Activated naive CD8-positive, alpha-beta T cell treated with anti-CD3 and anti-CD28 coated beads, Interleukin-2, amount 50 U/mL, for 16 hours (primary cell): ENCODE data around the gene SPAG16.

Experiments used
- DNase-seq: peaks from one replicate; pipeline ENCODE4 v3.0.0-alpha.2; 2020; ENCODE audit warnings: low read depth, low spot score

Gene SPAG16

DNA sequence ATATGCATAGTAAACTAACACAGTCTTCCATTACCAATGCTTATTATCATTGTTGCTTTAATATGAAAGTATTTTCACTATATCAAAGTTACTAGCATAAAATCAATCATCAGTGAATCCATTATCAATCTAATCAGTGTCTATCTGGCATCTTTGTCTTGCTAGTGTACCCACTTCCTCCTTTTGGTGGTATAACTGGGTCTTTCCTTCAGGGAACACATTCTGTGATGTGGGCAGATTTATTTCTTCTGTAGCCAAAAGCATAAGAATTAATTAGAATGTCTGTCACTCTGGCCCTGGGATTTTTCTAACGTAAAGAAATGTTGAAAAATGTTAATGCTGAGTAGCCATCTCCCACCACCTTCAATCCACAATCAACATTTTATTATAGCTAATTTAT lies 970.8 kb downstream of the SPAG16 start:
- no peak for DNase-seq

DNA sequence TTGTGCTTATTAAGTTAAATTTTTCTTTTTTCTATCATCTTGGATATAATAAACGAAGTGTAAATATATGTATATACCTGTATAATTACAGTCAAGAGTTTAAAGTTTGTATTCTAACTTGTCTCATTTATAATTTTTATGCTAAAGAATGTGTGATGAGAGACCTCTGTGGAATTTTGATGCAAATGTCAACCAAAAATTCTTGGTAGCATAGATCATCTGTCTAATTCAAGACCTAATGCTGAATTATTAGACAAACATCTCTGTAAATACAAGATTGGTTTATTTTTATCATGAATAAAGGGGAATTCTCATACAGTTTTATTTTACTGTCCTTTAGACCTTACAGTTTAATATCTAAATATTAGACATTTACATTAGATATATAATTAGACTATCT lies 977.4 kb downstream of the SPAG16 start:
- DNase-seq, result no peak

DNA sequence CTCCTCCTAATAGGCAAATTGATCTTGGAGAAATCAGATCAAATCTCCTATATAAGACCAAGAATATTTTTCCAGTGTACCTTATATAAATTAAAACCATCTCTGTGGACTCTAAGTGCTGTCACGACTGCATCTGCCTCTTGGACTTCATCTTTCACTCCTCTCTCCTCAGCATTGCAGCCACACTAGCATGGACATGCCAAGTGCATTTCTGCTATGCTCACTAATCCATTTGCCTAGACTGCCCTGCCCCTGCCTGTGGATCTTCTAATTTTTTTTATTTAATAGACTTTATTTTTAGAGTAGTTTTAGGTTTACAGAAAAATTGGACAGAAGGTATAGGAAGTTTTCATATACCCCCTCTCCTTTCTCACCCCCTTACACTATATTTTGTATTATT lies 979.9 kb downstream of the SPAG16 start:
- no peak for DNase-seq

DNA sequence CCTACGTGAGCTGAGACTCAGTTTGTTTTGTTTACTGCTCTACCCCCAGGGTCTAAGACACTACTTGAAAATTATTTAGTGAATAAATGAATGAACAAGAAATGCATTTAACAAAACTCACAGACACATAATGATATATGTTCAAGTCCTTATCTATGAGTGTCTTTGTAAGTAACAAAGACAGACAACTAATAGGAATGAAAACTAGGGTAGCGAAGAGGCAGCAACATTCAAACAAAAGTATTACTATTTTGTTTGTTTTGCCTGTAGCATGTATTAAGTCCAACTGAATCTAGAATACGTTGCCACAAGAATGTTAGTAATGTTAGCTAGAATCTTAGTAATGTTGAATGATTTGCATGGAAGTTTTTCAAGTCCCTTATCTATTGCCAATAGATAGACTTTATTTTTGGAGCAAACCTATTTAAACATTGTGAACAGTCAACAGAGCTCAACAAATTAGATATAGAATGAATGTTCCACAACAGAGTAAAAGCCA lies 981.8 kb downstream of the SPAG16 start:
- no peak for DNase-seq

DNA sequence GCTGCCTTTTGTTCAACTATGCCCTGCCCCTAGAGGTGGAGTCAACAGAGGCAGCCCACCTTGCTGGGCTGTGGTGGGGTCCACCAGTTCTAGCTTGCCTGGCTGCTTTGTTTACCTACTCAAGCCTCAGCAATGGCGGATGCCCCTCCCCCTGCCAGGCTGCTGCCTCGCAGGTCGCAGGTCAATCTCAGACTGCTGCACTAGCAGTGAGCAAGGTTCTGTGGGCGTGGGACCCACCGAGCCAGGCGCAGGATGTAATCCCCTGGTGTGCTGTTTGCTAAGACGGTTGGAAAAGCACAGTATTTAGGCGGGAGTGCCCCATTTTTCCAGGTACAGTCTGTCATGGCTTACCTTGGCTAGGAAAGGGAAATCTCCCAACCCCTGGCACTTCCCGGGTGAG lies 993.6 kb downstream of the SPAG16 start:
- DNase-seq, result no peak

DNA sequence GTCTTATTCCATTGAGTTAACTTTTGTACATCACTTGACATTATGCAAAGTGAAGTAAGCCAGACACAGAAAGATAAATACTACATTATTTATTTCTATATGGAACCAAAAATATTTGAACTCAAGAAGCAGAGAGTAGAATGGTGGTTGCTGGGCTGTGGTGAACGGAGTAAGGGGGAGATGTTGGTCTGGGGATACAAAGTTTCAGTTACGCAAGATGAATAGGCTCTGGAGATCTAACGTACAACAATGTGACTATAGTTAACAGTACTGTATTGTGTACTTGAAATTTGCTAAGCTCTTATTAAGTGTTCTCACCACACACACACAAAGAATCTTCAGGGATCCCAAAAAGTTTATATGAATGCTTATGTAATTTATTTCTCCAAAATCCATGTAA lies 1001.7 kb downstream of the SPAG16 start:
- DNase-seq, result no peak

DNA sequence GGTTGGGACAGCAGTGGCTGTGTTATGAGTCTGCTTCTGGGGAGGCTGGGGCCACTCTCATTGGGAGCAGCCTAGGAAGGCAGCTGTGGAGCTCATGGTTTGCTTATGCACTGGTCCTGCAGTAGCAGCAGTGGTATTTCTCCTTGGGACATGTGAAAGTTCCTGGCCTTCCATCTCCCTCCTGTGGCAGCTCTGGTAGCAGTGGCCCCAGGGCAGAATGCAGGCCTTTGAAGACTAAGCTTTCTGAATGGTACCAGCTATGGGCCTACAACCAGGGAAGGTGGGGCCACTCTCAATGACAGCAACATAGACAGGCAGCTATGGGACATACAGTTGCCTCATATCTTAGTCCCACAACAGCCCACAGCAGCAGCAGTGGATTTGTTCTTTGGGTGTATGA lies 1009.3 kb downstream of the SPAG16 start:
- DNase-seq, result no peak

DNA sequence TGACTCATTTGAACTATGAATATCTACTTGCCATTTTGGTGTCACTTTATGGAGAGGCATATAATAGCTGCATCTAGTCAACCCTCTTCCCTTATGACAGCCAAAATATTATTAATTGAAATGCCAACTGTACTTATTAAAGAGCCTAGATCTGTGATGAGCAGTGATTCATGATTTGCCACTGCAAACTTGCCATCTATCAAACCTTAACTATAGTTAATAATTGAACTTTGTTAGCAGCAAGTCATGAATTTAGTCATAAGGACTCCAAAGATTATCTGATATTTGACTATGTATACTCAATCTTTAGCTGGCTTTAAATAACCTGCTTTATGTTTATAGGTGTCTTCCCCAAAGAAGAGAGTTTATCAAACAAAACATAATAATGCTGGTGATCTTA lies 1010.2 kb downstream of the SPAG16 start:
- no peak for DNase-seq

DNA sequence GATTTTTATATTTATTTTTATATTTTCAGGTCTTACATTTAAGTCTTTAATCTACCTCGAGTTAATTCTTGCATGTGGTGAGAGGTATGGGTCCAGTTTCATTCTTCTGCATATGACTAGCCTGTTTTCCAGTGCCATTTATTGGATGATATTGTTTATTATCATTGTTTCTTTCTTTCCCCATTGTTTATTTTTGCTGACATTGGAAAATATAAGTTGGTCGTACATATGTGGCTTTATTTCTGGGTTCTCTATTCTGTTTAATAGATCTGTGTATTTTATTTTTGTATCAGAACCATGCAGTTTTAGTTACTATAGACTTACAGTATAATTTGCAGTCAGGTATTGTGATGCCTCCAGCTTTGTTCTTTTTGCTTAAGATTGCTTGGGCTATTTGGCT lies 1013.2 kb downstream of the SPAG16 start:
- DNase-seq, result no peak

DNA sequence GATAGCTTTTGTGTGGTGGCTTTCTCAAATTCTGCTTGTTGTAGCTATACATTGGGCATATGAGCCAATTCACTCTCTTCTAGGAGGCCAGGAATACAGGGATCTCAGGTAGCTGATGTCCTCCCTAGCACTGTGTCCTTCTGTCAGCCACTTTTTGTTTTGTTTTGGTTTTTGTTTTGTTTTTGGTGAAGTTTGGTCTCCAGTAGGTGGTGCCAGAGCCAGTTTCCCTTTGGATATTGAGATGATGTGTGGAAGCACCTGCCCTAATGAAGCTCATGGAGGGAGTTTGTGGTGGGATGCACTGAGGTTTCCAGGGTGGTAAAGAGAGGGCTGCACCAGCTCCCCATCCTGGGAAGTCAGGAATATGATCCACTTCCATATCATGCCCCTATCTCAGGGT lies 1026.1 kb downstream of the SPAG16 start:
- no peak for DNase-seq

DNA sequence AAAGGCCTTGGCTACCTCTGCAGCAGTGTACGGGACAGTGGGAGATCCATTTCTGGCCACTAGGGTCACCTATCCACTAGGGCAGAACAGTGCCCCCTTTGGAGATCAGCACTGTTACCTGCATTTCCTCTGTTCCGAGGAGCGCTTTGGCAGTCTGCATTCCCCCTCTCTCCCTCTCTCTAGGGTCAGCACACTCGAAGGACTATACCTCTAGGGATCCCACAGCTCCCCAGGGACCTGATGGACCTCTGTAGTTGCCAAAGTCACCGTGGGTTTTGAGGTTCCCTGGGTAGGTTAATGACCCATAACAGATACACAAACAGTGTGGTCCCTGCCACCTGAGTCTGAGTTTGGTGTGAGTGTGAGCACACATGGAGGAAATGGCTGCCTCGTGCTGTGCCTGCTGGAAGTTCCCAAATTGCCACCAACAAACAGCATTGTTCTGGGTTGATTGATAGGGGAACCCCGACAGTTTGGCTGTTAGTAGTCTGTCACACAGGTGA lies 1026.8 kb downstream of the SPAG16 start:
- no peak for DNase-seq

DNA sequence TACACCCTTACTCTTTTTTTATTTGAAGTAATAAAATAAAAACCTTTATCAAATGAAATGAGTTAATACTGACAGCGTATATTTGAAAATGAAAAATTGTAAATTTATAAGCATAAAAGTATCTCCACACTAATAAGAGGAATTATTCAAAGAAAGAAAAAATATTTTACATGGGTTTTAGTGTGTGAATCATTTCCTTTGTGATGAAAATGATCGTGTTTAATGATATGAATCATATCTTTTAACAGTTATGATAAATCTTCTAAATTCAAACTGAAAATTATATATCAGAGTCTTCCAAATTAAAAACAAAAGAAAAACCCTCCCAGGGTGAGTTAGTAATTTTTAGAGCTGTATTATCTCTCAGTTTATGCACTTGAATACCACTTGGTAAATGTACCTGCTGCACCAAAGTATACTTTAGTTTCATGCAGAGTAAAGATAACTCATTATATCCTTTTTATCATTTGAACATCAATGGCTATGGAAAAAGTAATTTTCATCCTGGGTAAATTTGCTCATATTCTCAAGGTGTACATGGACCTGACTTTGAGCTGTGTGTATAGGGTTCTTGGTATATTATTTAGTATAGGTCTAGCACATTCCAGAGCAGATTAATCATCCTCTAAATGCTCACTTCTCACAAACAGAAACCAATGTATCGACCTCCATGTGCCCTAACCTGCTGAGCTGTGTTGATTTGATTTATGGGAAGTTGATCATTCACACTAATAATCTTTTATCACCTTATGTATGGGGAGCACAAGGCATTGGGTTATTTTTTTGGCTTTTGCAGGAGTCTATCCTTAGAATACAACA lies 1027.9 kb downstream of the SPAG16 start:
- DNase-seq, result no peak

DNA sequence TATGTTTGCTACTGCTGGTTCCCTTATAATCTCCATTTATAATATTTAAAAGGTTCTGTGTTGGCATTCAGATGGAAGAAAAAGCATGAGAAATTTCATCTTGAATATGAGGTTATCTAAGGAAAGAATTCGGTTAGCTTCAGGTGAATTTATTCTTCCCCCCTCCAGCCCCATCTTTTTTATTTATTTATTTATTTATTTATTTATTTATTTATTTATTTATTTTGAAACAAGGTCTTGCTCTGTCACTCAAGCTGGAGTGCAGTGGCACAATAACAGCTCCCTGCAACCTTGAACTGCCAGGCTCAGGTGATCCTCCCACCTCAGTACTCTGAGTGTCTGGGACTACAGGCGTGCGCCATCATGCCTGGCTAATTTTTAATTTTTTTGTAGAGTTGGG lies 1031.1 kb downstream of the SPAG16 start:
- DNase-seq, result no peak

DNA sequence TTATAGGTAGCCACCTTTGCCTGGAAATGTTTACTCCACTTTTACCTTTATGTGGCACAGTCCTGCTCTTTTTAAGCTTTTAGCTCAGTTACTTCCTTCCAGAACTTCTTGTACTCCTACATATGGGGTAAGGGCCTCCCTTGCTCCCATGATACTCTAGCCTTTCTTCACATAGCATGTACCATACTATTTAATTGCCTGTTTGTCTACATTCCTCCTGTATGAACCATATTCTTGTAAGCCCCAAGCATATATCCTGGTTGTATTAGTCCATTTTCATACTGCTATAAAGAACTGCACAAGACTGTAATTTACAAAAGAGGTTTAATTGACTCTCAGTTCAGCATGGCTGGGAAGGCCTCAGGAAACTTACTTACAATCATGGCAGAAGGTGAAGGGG lies 1035.9 kb downstream of the SPAG16 start:
- DNase-seq, result no peak

DNA sequence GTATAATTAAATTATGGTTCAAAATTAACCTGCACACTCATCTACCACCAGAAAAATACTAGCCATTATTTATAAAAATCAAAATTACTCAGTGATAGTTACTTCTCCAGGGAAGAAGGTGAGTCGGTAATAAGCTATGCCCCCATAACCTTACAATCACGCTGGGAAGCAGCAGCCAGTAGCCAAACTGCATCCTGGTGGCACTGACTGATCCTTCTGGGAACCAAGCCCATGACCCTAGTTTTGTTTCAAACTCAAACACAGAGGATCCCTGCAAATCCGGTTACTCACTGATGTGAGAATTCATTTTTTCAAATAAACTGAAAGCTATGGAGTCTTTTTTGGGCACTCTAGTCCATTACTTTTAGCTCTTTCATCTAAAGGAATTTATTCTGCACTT lies 1038.4 kb downstream of the SPAG16 start:
- DNase-seq, result no peak

DNA sequence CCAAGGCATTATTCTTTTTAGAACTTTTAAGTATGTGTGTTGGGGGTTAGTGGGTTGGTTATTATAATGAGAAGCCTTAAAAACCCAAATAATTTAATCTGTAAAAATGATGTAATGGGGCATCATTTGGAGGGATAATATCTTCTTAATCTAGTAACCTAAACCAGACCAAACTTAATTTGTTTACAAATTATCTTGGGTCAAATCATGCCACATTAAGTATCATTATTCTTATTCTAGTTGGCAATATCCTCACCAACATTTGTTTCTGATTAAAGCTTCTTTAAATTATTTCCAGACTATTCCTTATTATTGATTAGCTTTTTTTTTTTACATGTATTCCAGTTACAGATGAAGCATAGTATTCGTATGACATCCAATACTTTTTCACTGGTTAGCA lies 1041.1 kb downstream of the SPAG16 start:
- DNase-seq, result no peak

DNA sequence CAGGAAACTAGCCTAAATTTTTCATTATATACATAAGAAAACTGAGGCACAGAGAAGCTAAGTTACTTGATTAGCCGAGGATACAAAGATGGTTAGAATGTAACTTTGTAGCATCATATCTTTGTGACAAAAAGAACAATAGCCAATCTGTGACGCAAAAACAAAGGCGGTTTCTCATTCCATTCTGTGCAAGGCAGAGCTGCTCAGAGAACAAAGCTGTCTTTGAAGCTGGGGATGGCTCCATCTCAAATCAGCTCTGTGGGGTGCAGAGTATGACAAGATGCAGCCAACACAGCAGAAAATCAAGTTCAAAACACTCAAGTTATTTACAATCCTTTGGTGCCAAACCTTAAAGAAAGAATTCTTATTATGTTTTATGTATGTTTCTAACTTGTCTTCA lies 1044.7 kb downstream of the SPAG16 start:
- no peak for DNase-seq

DNA sequence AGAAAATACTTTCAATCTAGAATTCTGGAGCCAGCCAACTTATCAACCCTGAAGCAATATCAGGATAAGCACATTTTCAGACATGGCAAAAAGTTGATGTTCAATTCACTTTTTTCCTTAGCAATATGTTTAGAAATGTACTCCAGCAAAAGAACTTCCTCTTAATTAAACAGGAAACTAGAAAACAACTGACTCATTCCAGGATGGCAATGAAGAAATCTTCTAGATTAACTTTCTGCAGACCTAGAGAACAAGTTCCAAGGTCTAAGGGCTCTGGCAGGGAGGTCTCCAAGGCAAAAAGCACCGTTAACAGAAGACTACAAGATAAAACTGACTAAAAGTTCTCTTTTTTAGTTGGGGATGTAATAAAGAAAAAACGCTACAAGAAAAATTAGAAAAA lies 1057.4 kb downstream of the SPAG16 start:
- DNase-seq, result no peak

DNA sequence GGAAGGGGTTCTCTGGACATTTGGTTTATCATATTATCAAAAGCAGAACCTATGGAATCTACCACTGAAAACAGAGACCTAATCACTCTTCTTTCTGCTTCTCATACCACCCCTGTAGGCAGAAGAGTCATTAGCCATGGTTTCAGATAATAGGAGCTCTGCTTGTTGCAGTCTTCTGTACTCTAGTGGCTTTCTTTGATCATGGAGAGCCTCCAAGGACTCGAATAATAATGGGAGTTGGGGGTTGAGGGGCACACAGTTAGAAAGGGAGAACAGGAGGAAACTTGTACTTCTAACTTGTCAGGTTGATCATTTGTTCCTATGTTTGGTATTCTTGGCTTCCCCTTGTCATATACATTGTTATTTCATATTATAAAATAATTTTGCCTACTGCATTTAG lies 1074.2 kb downstream of the SPAG16 start:
- DNase-seq, result no peak

DNA sequence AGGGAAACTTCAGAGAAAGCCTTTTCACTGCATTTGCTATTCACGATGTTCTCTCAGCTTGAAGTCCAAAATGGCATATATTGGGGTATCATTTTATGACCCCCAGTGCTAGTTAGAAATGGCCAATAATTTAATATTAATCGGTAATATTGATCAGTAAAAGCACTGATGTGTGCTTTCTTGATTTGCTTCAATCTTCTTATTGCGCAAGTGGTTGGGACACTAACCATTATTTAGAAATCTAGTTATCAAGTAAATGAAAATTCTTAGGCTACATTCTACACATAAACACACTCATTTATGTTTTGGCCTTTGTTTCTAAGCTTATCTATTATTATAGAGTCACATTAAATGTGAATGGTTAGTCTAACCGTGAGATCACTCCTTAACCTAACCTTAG lies 1076.9 kb downstream of the SPAG16 start:
- no peak for DNase-seq

DNA sequence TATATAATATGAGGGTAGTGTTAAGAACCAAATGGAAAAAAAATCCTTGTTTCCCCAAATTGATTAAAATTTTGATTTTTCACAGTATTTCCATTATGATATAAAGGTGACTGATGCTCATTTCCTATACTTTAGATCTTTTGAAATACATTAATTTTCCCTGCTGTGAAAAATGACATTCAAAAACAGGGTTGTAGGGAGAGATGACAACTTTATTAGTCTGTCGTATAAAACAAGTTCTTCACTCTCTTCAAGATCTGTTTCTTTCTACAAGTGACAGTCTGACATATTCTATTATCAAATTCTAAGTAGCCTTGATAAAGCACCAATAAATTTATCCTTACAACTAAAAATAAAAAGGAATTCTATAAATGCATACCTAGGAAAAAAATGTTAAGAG lies 1081.3 kb downstream of the SPAG16 start:
- DNase-seq, result no peak

DNA sequence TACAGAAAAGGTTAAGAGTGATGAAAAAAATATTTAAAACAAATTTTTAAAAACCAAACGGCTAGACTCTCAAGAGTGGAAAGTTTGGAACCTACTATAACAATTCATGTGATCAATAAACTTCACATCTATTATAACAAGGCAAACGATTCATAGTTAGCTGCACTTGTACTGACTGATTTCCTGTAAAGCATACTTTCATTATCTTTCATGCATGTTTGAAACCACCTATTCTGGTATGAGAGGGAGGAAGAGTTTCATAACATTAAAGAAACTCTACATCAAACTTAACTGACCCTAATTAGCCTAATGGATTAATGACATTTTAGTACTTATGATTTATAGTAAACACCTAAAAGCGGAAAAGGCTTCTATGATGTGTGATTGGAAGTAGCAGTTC lies 1082.9 kb downstream of the SPAG16 start:
- DNase-seq, result no peak

DNA sequence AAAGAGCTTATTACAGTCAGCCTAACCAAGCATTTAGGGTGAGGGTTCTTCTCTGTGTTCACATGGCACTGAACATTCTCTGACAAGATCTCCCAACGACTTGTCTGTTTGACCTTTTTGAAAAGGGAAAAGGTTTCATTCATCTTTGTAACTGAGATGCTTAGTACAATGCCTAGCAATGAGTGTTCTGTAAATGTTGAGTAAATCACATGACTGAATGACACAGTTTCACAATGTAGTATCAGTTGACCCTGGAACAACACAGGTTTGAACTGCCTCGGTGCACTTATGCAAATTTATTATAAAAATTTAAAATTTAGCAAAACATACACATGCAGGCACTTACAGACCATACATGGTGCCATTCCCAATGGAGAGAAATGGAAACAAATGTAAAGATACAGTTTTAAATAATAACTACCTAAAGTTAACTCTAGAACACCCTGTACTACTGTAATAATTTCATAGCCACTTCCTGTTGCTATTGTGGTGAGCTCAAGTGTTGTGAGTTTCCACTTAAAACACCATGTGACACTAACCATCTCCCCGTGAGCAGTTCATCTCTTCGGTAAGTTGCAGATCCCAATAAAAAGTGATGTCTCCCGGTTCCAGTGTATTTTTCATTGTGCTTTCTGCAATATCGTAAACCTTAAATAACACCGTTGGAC lies 1092.5 kb downstream of the SPAG16 start:
- no peak for DNase-seq
